Suprapubic skin (tissue), 4 donors: ENCODE data around the gene CCDC106. TPM values are rescaled to one million over a fixed set of nuclear protein-coding genes. Genes with fewer than 3 reads are reported as not detected.

Source experiments
- DNase-seq, 2 donors: peaks; one replicate each; pipeline ENCODE4 v3.0.0-alpha.2; 2019; ENCODE audit warnings: low spot score in 2 of 2
- H3K27ac ChIP-seq: fragments of 200-600 bp; sonication (generic); one replicate; pipeline ENCODE4 v1.5.1; 2019
- H3K27me3 ChIP-seq: fragments of 200-600 bp; sonication (generic); one replicate; pipeline ENCODE4 v1.5.1; 2019
- H3K36me3 ChIP-seq: fragments of 200-600 bp; sonication (generic); one replicate; pipeline ENCODE4 v1.5.1; 2019
- H3K4me1 ChIP-seq: fragments of 200-600 bp; sonication (generic); one replicate; pipeline ENCODE4 v1.5.1; 2019
- H3K4me3 ChIP-seq: fragments of 200-600 bp; sonication (generic); one replicate; pipeline ENCODE4 v1.5.1; 2019; ENCODE audit warnings: mild to moderate bottlenecking
- H3K9me3 ChIP-seq: fragments of 200-600 bp; sonication (generic); one replicate; pipeline ENCODE4 v1.5.1; 2019
- EP300 ChIP-seq: sonication (generic); formaldehyde crosslinking; IDR thresholded peaks from one replicate; pipeline ENCODE4 v1.6.1; 2017; ENCODE audit warnings: antibody characterized with exemption
- POLR2A ChIP-seq, 2 donors: fragments of 450-650 bp; IDR thresholded peaks; one replicate each; pipeline ENCODE4 v1.6.1; 2017; ENCODE audit warnings: antibody characterized with exemption in 2 of 2, mild to moderate bottlenecking in 2 of 2, moderate library complexity in 2 of 2
- POLR2AphosphoS5 ChIP-seq, 3 donors: sonication (generic); formaldehyde crosslinking; IDR thresholded peaks; one replicate each; pipeline ENCODE4 v1.6.1; 2017; ENCODE audit warnings: antibody characterized with exemption in 3 of 3
- WGBS: methylation state at CpG from one replicate; pipeline ENCODE4 v1.1.5; 2018; 5-methylcytosine and 5-hydroxymethylcytosine counted together
- total RNA-seq, 4 donors: library from RNA; depleted of rRNA; stranded (reverse); fragments of >200 nt; gene quantifications; one replicate each; pipeline ENCODE4 v1.1.0, GENCODE V29; 2016
- TF ChIP-seq, protein P1 (sequence below), 2 donors: fragments of 200-600 bp in 1 of 2; fragments of 450-650 bp in 1 of 2; sonication (generic) in 1 of 2; IDR thresholded peaks; one replicate each; pipeline ENCODE4 v1.5.1; 2016 to 2019; ENCODE audit warnings: antibody characterized with exemption in 2 of 2, mild to moderate bottlenecking in 1 of 2, moderate library complexity in 1 of 2

Gene CCDC106
- total RNA-seq, 4 donors from 2014 or later, result 6.2 to 18.3 (median 8.5) TPM

DNA sequence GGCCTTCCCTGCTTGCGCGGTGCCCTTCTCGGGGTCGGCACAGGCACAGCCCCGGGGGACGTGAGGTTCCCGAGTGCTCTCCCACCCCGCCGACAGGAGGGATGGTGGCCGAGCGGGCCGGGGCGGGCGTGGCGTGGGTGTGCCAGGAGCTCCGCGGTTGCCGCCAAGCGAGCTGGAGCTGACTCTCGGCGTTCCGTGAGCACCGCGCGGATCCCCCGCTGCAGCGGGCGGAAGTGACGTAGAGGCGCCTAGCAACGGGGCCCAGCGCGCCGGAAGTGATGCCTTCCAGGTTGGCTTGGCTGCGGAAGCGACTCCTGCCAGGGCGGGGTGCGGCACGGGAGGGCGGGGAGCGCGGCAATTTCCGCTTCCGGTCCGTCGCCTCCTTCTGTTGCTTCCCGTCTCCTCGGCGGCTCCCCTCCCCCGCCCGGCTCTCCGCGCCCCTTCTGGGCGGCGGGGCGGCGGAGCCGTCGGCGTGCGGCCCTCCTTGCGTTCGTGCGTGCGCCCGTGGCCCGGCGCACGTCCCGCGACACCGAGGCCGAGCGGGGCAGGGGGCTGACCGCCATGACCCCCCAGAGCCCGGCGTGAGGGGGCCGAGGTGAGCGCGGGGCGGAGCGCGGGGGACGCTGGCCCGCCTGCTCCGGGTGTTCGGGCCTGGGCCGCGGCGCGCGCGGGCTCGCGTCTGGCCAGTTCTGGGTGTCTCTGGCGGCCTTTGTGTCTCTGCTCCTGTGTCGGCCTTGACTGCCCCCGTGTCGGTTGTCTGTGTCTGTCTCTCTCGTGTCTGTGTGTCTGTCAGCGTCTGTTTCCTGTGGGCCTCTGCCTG lies 27.0 kb downstream of the CCDC106 start, which contains the start of gene EPN1:
Gene EPN1 (plus strand): TSS at position 386 of the 820 bp plus-strand sequence. CDS start 3,402 bp downstream, outside the sequence.
- peaks cover 57% of the 10 kb centered on the region for H3K4me1 ChIP-seq
- H3K9me3 ChIP-seq, result no peaks in the 10 kb centered on the region
- TF ChIP-seq POLR2A (IDR thresholded peaks at IDR 0.05) (peak in 1 of 2 donors; percentile 32), EP300 (no peak), POLR2AphosphoS5 (IDR thresholded peaks at IDR 0.05) (peak; percentile 5 to 88 (median 88))
- TF ChIP-seq, protein P1, sequence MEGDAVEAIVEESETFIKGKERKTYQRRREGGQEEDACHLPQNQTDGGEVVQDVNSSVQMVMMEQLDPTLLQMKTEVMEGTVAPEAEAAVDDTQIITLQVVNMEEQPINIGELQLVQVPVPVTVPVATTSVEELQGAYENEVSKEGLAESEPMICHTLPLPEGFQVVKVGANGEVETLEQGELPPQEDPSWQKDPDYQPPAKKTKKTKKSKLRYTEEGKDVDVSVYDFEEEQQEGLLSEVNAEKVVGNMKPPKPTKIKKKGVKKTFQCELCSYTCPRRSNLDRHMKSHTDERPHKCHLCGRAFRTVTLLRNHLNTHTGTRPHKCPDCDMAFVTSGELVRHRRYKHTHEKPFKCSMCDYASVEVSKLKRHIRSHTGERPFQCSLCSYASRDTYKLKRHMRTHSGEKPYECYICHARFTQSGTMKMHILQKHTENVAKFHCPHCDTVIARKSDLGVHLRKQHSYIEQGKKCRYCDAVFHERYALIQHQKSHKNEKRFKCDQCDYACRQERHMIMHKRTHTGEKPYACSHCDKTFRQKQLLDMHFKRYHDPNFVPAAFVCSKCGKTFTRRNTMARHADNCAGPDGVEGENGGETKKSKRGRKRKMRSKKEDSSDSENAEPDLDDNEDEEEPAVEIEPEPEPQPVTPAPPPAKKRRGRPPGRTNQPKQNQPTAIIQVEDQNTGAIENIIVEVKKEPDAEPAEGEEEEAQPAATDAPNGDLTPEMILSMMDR (IDR thresholded peaks at IDR 0.05), result no peak
- peak; percentile 98 for DNase-seq
- under 1% methylated on average over 26 of the region's 101 CpGs for WGBS
- no peaks in the 10 kb centered on the region for H3K27me3 ChIP-seq
- H3K27ac ChIP-seq, result peak within 1 kb of the TSS; percentile 91
- H3K36me3 ChIP-seq, result peaks cover 49% of the 10 kb centered on the region
- peak within 1 kb of the TSS; percentile 91 for H3K4me3 ChIP-seq

DNA sequence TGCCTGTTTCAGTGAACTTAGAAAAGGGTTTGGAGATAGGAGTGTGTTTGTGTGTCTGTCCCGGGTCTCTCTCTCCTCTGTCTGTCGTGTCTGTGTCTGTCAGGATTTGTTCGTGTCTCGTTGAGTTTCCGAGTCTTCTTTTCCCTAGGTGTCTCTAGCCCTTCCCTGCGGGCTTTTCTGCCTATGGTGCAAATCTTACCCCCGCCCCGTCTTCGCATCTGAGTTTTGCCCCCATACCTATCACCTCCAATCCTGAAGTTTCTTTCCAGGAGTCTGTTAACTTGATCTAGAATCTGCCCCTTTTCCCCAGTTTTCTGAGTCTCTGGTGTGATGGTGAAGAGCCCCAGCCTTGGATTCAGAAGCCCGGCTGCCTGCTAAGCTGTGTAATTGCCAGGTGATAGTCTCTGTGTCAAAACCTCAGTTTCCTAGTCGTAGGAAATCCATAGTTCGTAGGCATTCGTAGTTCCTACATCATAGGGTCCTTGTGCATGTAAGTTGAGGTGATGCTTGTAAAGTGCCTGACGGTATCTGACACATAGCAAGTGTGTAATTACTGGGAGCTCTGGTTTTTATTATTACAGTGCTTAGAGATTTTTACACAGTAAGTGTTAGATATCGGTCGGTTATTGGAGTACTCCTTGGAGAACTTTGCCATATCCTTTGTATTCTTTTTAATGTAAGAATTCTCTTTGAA lies 27.8 kb downstream of the CCDC106 start:
- Histone ChIP-seq H3K4me3 (peak overlapping the region; percentile 91), H3K27me3 (no peaks in the 10 kb centered on the region), H3K9me3 (no peaks in the 10 kb centered on the region), H3K27ac (peak overlapping the region; percentile 91), H3K36me3 (peaks cover 49% of the 10 kb centered on the region), H3K4me1 (peaks cover 65% of the 10 kb centered on the region)
- TF ChIP-seq POLR2AphosphoS5 (IDR thresholded peaks at IDR 0.05) (no peak), POLR2A (IDR thresholded peaks at IDR 0.05) (no peak), EP300 (no peak)
- TF ChIP-seq, protein P1 (IDR thresholded peaks at IDR 0.05), result no peak
- no peak for DNase-seq
- WGBS, result 9% methylated on average over 16 of the region's 16 CpGs

DNA sequence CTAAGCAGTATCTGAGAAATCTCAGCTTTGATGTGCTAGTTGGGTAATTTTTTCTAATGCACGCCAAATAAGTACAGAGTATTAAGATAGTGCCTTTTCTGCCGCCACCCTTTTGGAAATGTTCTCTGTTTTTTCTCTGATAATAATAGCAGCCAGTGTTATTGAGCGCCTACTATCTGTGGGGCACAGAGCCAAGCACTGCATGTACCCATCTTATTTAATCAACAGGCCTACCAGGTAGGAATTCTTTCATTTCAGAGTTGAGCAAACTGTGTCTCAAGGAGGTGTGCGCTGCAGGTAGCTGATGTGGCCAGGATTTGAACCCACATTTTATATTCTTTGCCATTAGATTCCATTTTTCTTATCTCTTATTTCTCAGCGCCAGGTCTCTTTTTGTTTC lies 28.4 kb downstream of the CCDC106 start:
- Histone ChIP-seq H3K4me1 (peaks cover 65% of the 10 kb centered on the region), H3K27me3 (no peaks in the 10 kb centered on the region), H3K27ac (no peak overlapping the region), H3K36me3 (peaks cover 53% of the 10 kb centered on the region), H3K4me3 (peak overlapping the region; percentile 91), H3K9me3 (no peaks in the 10 kb centered on the region)
- no peak for DNase-seq
- TF ChIP-seq, protein P1 (IDR thresholded peaks at IDR 0.05), result no peak
- TF ChIP-seq POLR2AphosphoS5 (IDR thresholded peaks at IDR 0.05) (no peak), POLR2A (IDR thresholded peaks at IDR 0.05) (no peak), EP300 (no peak)
- 39% methylated on average over 5 of the region's 5 CpGs for WGBS

DNA sequence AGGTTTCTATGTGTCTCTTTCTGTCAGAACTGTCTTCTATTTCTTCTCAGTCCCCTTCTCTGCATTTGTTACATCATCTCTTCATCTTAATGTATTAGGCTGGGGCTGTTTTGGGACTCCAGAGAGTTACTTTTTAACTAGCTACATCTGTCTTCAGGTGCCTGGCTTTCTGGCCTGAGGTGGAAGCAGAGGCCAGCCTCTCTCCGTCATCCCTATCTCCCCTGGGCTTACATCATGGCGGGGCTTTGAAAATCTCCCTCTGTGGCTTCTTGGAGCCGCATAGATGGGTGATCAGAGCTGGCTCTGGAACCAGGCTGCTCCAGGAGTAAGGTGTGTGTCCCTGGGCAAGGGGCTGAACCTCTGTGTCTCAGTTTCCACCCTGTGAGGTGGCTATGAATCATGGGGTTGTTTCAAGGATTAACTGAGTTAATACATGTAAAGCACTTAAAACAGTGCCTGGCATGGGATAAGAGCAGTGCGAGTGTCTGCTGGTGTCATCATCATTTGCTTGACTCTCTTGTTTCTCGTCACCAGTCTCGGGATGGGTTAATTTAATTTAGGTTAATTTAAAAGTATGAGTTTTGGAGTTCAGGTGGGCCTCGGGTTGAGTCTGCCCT lies 29.0 kb downstream of the CCDC106 start:
- Histone ChIP-seq H3K36me3 (peaks cover 54% of the 10 kb centered on the region), H3K4me3 (peak overlapping the region; percentile 91), H3K27ac (no peak overlapping the region), H3K9me3 (no peaks in the 10 kb centered on the region), H3K4me1 (peaks cover 65% of the 10 kb centered on the region), H3K27me3 (no peaks in the 10 kb centered on the region)
- TF ChIP-seq EP300, result no peak
- no peak for DNase-seq
- WGBS, result 79% methylated on average over 7 of the region's 7 CpGs

DNA sequence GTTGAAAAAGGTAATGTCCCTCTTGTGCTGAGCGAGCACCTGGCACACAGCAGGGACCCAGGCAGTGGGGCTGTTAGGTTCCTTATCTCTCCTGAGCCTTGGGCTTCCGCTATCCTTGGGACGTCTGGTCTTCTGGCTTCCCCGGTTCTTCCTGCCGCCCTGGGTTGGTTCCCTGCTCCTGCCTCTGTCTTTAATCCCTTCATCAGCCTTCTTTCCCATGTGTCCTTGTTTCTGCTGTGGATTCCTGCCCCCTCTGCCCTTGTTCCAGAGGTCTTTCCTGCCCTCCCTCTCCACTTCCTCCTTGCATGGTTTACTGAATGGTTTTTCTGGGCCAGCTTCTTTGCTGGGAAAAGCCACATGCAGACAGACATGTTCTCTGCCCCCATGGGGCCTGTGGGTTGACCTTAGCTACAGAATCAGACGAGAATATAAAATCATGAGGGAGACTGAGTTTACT lies 29.6 kb downstream of the CCDC106 start:
- no peak for DNase-seq
- no peaks in the 10 kb centered on the region for H3K9me3 ChIP-seq
- H3K27me3 ChIP-seq, result no peaks in the 10 kb centered on the region
- peaks cover 65% of the 10 kb centered on the region for H3K4me1 ChIP-seq
- 66% methylated on average over 6 of the region's 6 CpGs for WGBS
- H3K27ac ChIP-seq, result no peak overlapping the region
- H3K4me3 ChIP-seq, result no peak overlapping the region
- H3K36me3 ChIP-seq, result peaks cover 55% of the 10 kb centered on the region
- TF ChIP-seq, protein P1 (IDR thresholded peaks at IDR 0.05), result no peak
- no peak for TF ChIP-seq POLR2A (IDR thresholded peaks at IDR 0.05)
- no peak for TF ChIP-seq EP300
- TF ChIP-seq POLR2AphosphoS5 (IDR thresholded peaks at IDR 0.05), result no peak
